Measurements from ENCODE around the gene USP21. TPM values are rescaled to one million over a fixed set of nuclear protein-coding genes. Genes with fewer than 3 reads are reported as not detected.

USP21 gene
- total and polyA plus RNA-seq, 9 of the 15 experiments (the other 6 are each of a cell fraction or from before 2014, with no cell fraction given): 4.9 to 52.4 (median 21.6) TPM

DNA sequence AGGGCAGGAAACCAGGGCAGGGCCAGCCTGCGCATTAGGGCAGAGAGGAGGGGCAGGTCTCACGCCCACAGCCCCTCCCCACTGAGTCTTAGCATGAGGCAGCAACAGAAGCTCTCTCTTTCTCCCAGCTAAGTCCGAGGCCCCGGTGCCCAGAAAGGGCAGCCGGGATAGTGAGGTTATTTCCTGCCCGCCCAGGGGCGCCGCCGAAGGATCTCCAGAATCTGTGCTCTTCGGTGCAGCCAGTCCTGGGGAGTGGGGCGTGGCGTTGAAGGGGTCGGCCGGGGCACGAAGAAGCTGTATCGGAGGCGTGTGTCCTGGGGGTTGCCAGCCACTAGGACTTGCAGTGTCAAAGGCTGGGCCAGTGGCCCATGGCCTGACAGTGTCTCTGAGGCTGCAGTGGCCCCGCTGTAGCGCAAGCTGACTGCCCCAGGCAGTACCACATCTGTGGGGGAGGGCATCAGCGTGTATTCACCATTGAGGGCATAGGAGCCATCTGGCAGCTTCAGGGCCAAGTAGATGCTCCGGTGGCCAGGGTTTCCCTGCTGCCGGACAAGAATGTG lies 31.7 kb downstream of the USP21 start (continued):
- TF ChIP-seq, protein P1, sequence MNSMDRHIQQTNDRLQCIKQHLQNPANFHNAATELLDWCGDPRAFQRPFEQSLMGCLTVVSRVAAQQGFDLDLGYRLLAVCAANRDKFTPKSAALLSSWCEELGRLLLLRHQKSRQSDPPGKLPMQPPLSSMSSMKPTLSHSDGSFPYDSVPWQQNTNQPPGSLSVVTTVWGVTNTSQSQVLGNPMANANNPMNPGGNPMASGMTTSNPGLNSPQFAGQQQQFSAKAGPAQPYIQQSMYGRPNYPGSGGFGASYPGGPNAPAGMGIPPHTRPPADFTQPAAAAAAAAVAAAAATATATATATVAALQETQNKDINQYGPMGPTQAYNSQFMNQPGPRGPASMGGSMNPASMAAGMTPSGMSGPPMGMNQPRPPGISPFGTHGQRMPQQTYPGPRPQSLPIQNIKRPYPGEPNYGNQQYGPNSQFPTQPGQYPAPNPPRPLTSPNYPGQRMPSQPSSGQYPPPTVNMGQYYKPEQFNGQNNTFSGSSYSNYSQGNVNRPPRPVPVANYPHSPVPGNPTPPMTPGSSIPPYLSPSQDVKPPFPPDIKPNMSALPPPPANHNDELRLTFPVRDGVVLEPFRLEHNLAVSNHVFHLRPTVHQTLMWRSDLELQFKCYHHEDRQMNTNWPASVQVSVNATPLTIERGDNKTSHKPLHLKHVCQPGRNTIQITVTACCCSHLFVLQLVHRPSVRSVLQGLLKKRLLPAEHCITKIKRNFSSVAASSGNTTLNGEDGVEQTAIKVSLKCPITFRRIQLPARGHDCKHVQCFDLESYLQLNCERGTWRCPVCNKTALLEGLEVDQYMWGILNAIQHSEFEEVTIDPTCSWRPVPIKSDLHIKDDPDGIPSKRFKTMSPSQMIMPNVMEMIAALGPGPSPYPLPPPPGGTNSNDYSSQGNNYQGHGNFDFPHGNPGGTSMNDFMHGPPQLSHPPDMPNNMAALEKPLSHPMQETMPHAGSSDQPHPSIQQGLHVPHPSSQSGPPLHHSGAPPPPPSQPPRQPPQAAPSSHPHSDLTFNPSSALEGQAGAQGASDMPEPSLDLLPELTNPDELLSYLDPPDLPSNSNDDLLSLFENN (IDR thresholded peaks at IDR 0.05; ENCODE audit: low read depth in 2 of 2, low read length in 2 of 2): no peak
- TF ChIP-seq, protein P2, sequence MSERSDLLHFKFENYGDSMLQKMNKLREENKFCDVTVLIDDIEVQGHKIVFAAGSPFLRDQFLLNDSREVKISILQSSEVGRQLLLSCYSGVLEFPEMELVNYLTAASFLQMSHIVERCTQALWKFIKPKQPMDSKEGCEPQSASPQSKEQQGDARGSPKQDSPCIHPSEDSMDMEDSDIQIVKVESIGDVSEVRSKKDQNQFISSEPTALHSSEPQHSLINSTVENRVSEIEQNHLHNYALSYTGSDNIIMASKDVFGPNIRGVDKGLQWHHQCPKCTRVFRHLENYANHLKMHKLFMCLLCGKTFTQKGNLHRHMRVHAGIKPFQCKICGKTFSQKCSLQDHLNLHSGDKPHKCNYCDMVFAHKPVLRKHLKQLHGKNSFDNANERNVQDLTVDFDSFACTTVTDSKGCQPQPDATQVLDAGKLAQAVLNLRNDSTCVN (CRISPR knock-in tag; IDR thresholded peaks at IDR 0.05): no peak
- TF ChIP-seq, protein P3, sequence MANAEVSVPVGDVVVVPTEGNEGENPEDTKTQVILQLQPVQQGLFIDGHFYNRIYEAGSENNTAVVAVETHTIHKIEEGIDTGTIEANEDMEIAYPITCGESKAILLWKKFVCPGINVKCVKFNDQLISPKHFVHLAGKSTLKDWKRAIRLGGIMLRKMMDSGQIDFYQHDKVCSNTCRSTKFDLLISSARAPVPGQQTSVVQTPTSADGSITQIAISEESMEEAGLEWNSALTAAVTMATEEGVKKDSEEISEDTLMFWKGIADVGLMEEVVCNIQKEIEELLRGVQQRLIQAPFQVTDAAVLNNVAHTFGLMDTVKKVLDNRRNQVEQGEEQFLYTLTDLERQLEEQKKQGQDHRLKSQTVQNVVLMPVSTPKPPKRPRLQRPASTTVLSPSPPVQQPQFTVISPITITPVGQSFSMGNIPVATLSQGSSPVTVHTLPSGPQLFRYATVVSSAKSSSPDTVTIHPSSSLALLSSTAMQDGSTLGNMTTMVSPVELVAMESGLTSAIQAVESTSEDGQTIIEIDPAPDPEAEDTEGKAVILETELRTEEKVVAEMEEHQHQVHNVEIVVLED (CRISPR knock-in tag; IDR thresholded peaks at IDR 0.05): no peak
- no peak for TF ChIP-seq FOXP1 (CRISPR knock-in tag; IDR thresholded peaks at IDR 0.05)
- TF ChIP-seq ZNF311 (CRISPR knock-in tag; IDR thresholded peaks at IDR 0.05): no peak
- no peak for TF ChIP-seq HDAC1 (IDR thresholded peaks at IDR 0.05)
- TF ChIP-seq DDX20 (tag; IDR thresholded peaks at IDR 0.05; ENCODE audit: low read depth): no peak
- TF ChIP-seq, protein P4, sequence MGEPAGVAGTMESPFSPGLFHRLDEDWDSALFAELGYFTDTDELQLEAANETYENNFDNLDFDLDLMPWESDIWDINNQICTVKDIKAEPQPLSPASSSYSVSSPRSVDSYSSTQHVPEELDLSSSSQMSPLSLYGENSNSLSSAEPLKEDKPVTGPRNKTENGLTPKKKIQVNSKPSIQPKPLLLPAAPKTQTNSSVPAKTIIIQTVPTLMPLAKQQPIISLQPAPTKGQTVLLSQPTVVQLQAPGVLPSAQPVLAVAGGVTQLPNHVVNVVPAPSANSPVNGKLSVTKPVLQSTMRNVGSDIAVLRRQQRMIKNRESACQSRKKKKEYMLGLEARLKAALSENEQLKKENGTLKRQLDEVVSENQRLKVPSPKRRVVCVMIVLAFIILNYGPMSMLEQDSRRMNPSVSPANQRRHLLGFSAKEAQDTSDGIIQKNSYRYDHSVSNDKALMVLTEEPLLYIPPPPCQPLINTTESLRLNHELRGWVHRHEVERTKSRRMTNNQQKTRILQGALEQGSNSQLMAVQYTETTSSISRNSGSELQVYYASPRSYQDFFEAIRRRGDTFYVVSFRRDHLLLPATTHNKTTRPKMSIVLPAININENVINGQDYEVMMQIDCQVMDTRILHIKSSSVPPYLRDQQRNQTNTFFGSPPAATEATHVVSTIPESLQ (CRISPR knock-in tag; IDR thresholded peaks at IDR 0.05): no peak
- TF ChIP-seq POLR2B (IDR thresholded peaks at IDR 0.05; ENCODE audit: low read depth, partially characterized antibody): no peak
